ENCODE measurements around the gene CMSS1.

GRCh38 chr3:99927671-99928457, 110.2 kb downstream of the CMSS1 start:
- no peak for TF ChIP-seq CTCF (IDR thresholded peaks at IDR 0.05)
- TF ChIP-seq POLR2A (IDR thresholded peaks at IDR 0.05): no peak

All from uterus (tissue), 2 donors.